Cardiac muscle cell (in vitro differentiated cells and primary cell): Measurements from ENCODE around the gene SAP30L. TPM values are rescaled to one million over a fixed set of nuclear protein-coding genes. Genes with fewer than 3 reads are reported as not detected.

Experiments
- DNase-seq, 2 donors: peaks; one replicate each; pipeline versions ENCODE4 v3.0.0 to v3.0.0-alpha.2; 2010 to 2017; ENCODE audit warnings: low read depth in 1 of 2, low spot score in 1 of 2
- H3K27ac ChIP-seq: fragments of 200-600 bp; sonication (generic); 2 replicates; pipeline ENCODE4 v1.5.1; 2016
- H3K27me3 ChIP-seq: fragments of 200-600 bp; sonication (generic); 2 replicates; pipeline ENCODE4 v1.6.0; 2016; ENCODE audit warnings: control low read depth
- H3K36me3 ChIP-seq: fragments of 200-600 bp; sonication (generic); 2 replicates; pipeline ENCODE4 v1.5.1; 2016; ENCODE audit warnings: control low read depth
- H3K4me1 ChIP-seq: fragments of 200-600 bp; sonication (generic); 2 replicates; pipeline ENCODE4 v1.8.1; 2017; ENCODE audit warnings: low read depth, mild to moderate bottlenecking, mixed run types
- H3K4me3 ChIP-seq: fragments of 200-600 bp; sonication (generic); 2 replicates; pipeline ENCODE4 v1.5.1; 2016; ENCODE audit warnings: mild to moderate bottlenecking
- H3K9me3 ChIP-seq: fragments of 200-600 bp; sonication (generic); 2 replicates; pipeline ENCODE4 v1.5.1; 2017; ENCODE audit warnings: low read depth, mild to moderate bottlenecking, control low read depth
- CTCF ChIP-seq: IDR thresholded peaks from 2 replicates; pipeline ENCODE4 v1.5.1; 2012; ENCODE audit warnings: low read depth, mild to moderate bottlenecking, low read length
- polyA plus RNA-seq: library from polyadenylated mRNA; unstranded; fragments of >200 nt; fragmentation: Nextera tagmentation; extraction: Ambion mirVana; gene quantifications from 2 replicates; pipeline ENCODE4 v1.2.1, GENCODE V29; 2016
- total RNA-seq: library from RNA; depleted of rRNA; stranded (reverse); fragments of >200 nt; gene quantifications from 2 replicates; pipeline ENCODE4 v1.2.3, GENCODE V29; 2016

SAP30L gene
- total and polyA plus RNA-seq, 2 experiments from 2014 or later, result 15.5 to 37.5 TPM

GRCh38 chr5:154430961-154431630 is 14.7 kb upstream of the SAP30L start:
- no peak overlapping the region for H3K27ac ChIP-seq
- H3K4me1 ChIP-seq, result no peaks in the 10 kb centered on the region
- no peaks in the 10 kb centered on the region for H3K27me3 ChIP-seq
- no peaks in the 10 kb centered on the region for H3K9me3 ChIP-seq
- no peak for DNase-seq
- TF ChIP-seq CTCF, result no peak
- no peak overlapping the region for H3K4me3 ChIP-seq
- no peaks in the 10 kb centered on the region for H3K36me3 ChIP-seq

GRCh38 chr5:154435226-154435625 is 10.6 kb upstream of the SAP30L start:
- Histone ChIP-seq H3K4me3 (no peak overlapping the region), H3K9me3 (no peaks in the 10 kb centered on the region), H3K4me1 (no peaks in the 10 kb centered on the region), H3K36me3 (no peaks in the 10 kb centered on the region), H3K27me3 (no peaks in the 10 kb centered on the region), H3K27ac (no peak overlapping the region)
- DNase-seq, result no peak
- TF ChIP-seq CTCF, result no peak

- no peak for TF ChIP-seq CTCF
- Histone ChIP-seq H3K27me3 (no peaks in the 10 kb centered on the region), H3K27ac (no peak overlapping the region), H3K36me3 (no peaks in the 10 kb centered on the region), H3K9me3 (no peaks in the 10 kb centered on the region), H3K4me3 (no peak overlapping the region), H3K4me1 (no peaks in the 10 kb centered on the region)
- DNase-seq, result no peak
These were observed 8.4 kb upstream of the SAP30L start for GRCh38 chr5:154437281-154437965.

- DNase-seq, result no peak
- TF ChIP-seq CTCF, result no peak
- no peaks in the 10 kb centered on the region for H3K9me3 ChIP-seq
- peaks cover 3% of the 10 kb centered on the region for H3K36me3 ChIP-seq
- H3K4me1 ChIP-seq, result peaks cover 4% of the 10 kb centered on the region
- no peaks in the 10 kb centered on the region for H3K27me3 ChIP-seq
- no peak overlapping the region for H3K4me3 ChIP-seq
- H3K27ac ChIP-seq, result no peak overlapping the region
These were observed 5.3 kb upstream of the SAP30L start for GRCh38 chr5:154440540-154440939.

- H3K36me3 ChIP-seq, result peaks cover 3% of the 10 kb centered on the region
- peaks cover 10% of the 10 kb centered on the region for H3K4me1 ChIP-seq
- H3K9me3 ChIP-seq, result no peaks in the 10 kb centered on the region
- H3K27me3 ChIP-seq, result no peaks in the 10 kb centered on the region
- H3K27ac ChIP-seq, result no peak overlapping the region
- no peak for TF ChIP-seq CTCF
- H3K4me3 ChIP-seq, result no peak overlapping the region
- DNase-seq, result no peak
These were observed 3.0 kb upstream of the SAP30L start for GRCh38 chr5:154442801-154443200.
